Measurements from ENCODE around the gene FGFR2.
"Not testable (repeated sequence)": the region's sequence is repeated elsewhere in the genome, so short reads cannot be mapped to it uniquely, and the experiment has no call there.

Gene FGFR2

DNA sequence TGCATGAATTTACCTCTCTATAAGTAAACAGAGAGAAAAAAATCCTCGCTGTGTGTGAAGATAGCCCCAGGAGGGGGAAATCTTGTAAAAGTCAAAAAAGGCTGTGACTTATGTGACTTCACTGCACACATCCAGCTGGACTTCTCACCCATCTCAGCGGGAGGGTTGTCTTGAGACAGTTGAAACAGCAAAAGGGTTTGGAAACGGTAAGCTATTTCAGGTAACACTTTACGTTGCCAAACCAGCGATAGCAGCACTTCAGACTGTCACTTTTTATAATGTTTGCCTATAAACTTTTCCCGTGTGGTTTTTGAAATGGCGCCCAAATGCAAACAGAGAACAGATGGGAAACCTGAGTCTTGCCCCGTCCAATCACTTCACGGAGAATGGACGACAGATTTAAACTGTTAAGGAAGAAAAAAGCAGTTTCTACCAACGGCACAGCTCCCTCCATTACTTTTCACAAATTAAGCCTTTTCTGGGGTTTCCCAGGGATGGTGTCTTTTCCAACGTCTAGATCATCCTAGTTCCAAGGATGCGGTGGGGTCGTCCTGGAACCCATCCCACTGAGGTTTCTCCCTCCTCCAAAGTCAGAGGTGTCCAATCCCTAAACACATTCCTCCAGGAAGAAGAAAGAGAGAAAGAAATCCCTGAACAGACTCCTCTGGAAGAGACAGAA lies 25.2 kb downstream of the FGFR2 start:
- Histone ChIP-seq H3K4me3 (ENCODE audit: low read depth, low read length) (no peak overlapping the region), H3K27ac (ENCODE audit: low read depth, low read length) (no peak overlapping the region), H3K9ac (ENCODE audit: low read depth, low read length) (no peak overlapping the region), H3K9me3 (ENCODE audit: control insufficient read depth, insufficient read depth, low read length) (no peaks in the 10 kb centered on the region), H3K27me3 (ENCODE audit: control insufficient read depth, insufficient read depth, low read length) (no peaks in the 10 kb centered on the region), H3K4me1 (ENCODE audit: control insufficient read depth, insufficient read depth, low read length) (peaks cover 61% of the 10 kb centered on the region), H3K36me3 (ENCODE audit: control insufficient read depth, insufficient read depth, low read length) (peaks cover 16% of the 10 kb centered on the region)

DNA sequence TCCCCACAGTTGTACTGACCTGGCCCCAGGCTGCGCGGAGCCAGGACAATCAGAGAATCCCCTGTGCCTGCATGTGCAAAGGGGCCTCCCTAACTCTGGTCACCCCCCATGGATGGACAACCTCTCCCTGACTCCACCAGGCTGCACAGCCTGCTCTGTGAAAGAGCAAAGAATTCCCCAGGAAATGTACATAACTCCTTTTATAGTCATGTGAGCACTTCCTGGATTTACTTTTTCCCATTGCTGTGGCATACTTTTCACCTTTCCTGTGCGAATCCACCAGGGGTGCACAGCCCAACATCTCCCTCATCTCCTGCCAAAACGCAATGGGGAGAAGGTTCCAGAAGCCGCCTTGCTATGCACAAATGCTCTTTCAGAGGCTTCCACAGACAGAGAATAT lies 27.9 kb downstream of the FGFR2 start:
- Histone ChIP-seq H3K9me3 (ENCODE audit: control insufficient read depth, insufficient read depth, low read length) (no peaks in the 10 kb centered on the region), H3K4me3 (ENCODE audit: low read depth, low read length) (no peak overlapping the region), H3K27me3 (ENCODE audit: control insufficient read depth, insufficient read depth, low read length) (no peaks in the 10 kb centered on the region), H3K4me1 (ENCODE audit: control insufficient read depth, insufficient read depth, low read length) (peaks cover 52% of the 10 kb centered on the region), H3K36me3 (ENCODE audit: control insufficient read depth, insufficient read depth, low read length) (peaks cover 8% of the 10 kb centered on the region), H3K27ac (ENCODE audit: low read depth, low read length) (no peak overlapping the region), H3K9ac (ENCODE audit: low read depth, low read length) (no peak overlapping the region)

DNA sequence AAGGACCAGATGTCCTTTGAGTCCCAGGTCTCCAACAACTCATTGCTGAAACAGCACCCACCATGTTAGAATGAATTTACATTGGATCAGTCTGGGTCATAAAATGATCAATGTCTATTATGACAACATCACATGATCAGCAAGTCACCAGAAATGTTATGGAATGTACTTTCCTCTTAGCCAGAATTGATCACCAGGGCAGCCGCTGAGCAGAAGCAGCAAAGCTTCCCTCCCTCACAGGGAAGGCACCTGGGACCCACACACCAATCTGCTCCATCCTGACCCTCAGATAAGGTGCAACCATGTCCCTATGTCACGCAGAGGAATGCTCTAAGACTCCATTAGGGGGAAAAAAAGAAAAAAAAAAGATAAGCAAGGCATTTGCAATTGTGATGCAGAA lies 30.0 kb downstream of the FGFR2 start:
- H3K4me1 ChIP-seq (ENCODE audit: control insufficient read depth, insufficient read depth, low read length), result peaks cover 35% of the 10 kb centered on the region
- peaks cover 28% of the 10 kb centered on the region for H3K36me3 ChIP-seq (ENCODE audit: control insufficient read depth, insufficient read depth, low read length)
- no peak overlapping the region for H3K4me3 ChIP-seq (ENCODE audit: low read depth, low read length)
- no peaks in the 10 kb centered on the region for H3K9me3 ChIP-seq (ENCODE audit: control insufficient read depth, insufficient read depth, low read length)
- no peak overlapping the region for H3K9ac ChIP-seq (ENCODE audit: low read depth, low read length)
- H3K27ac ChIP-seq (ENCODE audit: low read depth, low read length), result no peak overlapping the region
- no peaks in the 10 kb centered on the region for H3K27me3 ChIP-seq (ENCODE audit: control insufficient read depth, insufficient read depth, low read length)

DNA sequence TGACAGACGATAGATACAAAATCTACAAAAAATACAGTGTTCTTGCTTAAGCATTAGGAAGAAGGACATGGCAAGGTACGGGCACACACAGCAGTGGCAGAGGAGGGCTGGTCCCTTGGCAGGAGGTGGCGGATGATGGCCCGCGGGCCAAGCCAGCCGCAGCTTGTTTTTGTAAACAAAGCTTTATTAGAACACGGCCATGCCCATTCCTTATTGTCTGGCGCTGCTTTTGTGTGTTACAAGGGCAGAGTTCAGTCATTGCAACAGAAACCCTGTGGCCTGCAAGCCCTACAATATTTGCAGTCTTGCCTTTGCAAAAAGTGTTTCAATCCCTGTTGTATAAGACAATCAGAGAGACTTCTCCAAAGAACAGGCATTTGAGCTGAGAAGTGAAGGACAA lies 30.7 kb downstream of the FGFR2 start:
- no peak overlapping the region for H3K9ac ChIP-seq (ENCODE audit: low read depth, low read length)
- H3K4me1 ChIP-seq (ENCODE audit: control insufficient read depth, insufficient read depth, low read length), result peaks cover 28% of the 10 kb centered on the region
- H3K27ac ChIP-seq (ENCODE audit: low read depth, low read length), result no peak overlapping the region
- no peaks in the 10 kb centered on the region for H3K9me3 ChIP-seq (ENCODE audit: control insufficient read depth, insufficient read depth, low read length)
- no peaks in the 10 kb centered on the region for H3K27me3 ChIP-seq (ENCODE audit: control insufficient read depth, insufficient read depth, low read length)
- no peak overlapping the region for H3K4me3 ChIP-seq (ENCODE audit: low read depth, low read length)
- H3K36me3 ChIP-seq (ENCODE audit: control insufficient read depth, insufficient read depth, low read length), result peaks cover 30% of the 10 kb centered on the region

DNA sequence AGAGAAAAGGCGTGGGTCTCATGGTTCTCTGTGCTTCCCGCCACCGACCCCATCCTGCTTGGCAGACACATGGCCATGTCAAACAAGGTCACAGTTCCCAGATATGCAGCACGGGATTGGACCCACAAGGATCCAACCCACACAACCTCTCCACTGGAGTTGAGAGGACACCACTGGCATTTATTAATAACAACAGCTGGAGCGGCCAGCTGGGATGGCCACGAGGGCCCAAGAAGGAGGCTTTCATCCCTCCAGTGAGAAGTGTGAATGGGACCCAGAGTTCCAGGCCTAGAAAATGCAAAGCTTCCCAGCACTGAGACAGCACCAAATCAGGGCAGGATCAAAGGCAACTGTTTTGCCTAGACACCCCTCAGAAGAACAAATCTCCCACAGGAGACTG lies 31.5 kb downstream of the FGFR2 start:
- H3K36me3 ChIP-seq (ENCODE audit: control insufficient read depth, insufficient read depth, low read length), result peaks cover 36% of the 10 kb centered on the region
- H3K4me3 ChIP-seq (ENCODE audit: low read depth, low read length), result no peak overlapping the region
- no peaks in the 10 kb centered on the region for H3K9me3 ChIP-seq (ENCODE audit: control insufficient read depth, insufficient read depth, low read length)

DNA sequence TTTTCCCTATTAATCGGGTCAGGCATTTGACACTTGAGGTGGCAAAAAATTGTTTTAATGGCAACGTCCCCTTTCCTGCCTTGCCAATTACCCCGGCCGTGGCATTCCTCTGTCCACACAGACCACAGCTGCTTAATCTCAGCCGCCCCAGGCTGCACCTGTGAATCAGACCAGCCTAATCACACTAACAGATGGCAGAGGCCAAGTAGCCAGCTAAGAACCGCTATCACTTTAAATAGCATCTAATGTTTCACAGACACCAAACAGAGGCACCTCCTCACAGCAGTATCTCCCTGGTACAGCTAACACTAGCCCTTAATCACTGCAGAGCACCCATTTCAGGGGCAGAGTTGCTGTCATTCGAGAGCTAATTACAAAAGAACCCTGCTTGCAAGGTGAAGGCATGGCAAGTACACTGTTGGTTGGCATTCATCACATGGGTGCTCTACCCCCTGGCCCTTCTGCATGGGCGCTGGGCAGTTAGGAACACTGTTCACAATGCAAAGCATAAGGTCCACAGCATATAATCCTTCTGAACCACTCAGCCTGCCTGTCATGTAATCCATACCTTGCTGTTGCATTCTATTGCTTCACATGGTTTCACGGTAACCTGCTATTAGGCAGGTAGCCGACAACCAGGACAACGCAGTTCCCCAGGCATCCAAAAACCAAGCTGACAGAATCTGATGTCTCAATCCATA lies 38.8 kb downstream of the FGFR2 start:
- Histone ChIP-seq H3K4me1 (ENCODE audit: control insufficient read depth, insufficient read depth, low read length) (peaks cover 18% of the 10 kb centered on the region; the same call in 1 of the 2 replicates), H3K27ac (ENCODE audit: low read depth, low read length) (no peak overlapping the region), H3K9ac (ENCODE audit: low read depth, low read length) (no peak overlapping the region), H3K9me3 (ENCODE audit: control insufficient read depth, insufficient read depth, low read length) (no peaks in the 10 kb centered on the region), H3K4me3 (ENCODE audit: low read depth, low read length) (no peak overlapping the region), H3K27me3 (ENCODE audit: control insufficient read depth, insufficient read depth, low read length) (no peaks in the 10 kb centered on the region), H3K36me3 (ENCODE audit: control insufficient read depth, insufficient read depth, low read length) (peaks cover 31% of the 10 kb centered on the region)

More for the DNA sequence above, 31.5 kb downstream of the FGFR2 start:
- no peaks in the 10 kb centered on the region for H3K27me3 ChIP-seq (ENCODE audit: control insufficient read depth, insufficient read depth, low read length)
- H3K4me1 ChIP-seq (ENCODE audit: control insufficient read depth, insufficient read depth, low read length), result peaks cover 27% of the 10 kb centered on the region
- no peak overlapping the region for H3K9ac ChIP-seq (ENCODE audit: low read depth, low read length)
- H3K27ac ChIP-seq (ENCODE audit: low read depth, low read length), result no peak overlapping the region

DNA sequence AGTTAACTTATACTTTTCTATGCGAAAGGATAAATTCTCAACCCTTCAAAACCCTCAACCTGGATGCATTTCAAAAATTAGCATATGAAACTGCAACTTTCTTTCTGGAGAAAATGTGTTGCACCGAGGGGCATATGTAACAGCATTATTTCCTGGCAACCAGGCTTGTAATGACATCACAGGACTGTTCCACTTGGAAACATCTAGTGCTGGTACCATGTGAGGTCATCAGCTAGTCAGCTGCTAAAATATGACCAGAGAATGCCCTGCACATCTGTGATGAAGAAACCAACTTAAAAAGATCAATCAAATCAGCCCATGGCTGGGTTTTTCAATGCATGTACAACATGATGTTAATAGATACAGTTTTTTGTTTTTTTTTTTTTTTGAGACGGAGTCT lies 40.0 kb downstream of the FGFR2 start:
- H3K27ac ChIP-seq (ENCODE audit: low read depth, low read length), result no peak overlapping the region
- H3K36me3 ChIP-seq (ENCODE audit: control insufficient read depth, insufficient read depth, low read length), result peaks cover 19% of the 10 kb centered on the region
- peaks cover 27% of the 10 kb centered on the region for H3K4me1 ChIP-seq (ENCODE audit: control insufficient read depth, insufficient read depth, low read length)
- no peaks in the 10 kb centered on the region for H3K9me3 ChIP-seq (ENCODE audit: control insufficient read depth, insufficient read depth, low read length)
- H3K4me3 ChIP-seq (ENCODE audit: low read depth, low read length), result no peak overlapping the region
- H3K9ac ChIP-seq (ENCODE audit: low read depth, low read length), result no peak overlapping the region
- H3K27me3 ChIP-seq (ENCODE audit: control insufficient read depth, insufficient read depth, low read length), result no peaks in the 10 kb centered on the region

DNA sequence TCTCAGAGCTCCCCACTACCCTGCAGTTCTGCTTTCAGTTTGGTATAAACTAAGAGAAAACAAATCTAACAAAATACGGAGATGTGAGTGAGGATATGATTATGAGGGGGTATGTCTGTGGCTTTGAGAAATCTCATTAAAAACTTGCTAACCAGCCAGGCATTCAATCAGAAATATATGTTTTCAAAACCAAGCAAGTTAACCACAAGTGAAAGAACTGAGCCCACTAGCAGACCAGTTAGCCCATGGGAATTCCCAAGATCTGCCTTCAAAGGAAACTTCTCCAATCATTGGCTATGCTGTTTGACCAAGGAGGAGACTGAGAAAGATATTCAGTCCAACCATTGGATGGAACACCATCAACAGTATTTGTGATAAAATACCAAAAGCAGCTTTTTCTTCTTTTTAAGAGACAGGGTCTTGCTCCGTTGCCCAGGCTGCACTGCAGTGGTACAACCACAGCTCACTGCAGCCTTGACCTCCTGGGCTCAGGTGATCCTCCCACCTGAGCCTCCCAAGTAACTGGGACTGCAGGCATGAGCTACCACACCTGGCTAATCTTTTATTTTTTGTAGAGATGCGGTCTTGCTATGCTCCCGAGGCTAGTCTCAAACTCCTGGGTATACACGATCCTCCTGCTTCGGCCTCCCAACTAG lies 41.2 kb downstream of the FGFR2 start:
- H3K27ac ChIP-seq (ENCODE audit: low read depth, low read length), result no peak overlapping the region
- H3K36me3 ChIP-seq (ENCODE audit: control insufficient read depth, insufficient read depth, low read length), result peaks cover 18% of the 10 kb centered on the region; the same call in 1 of the 2 replicates
- no peaks in the 10 kb centered on the region for H3K27me3 ChIP-seq (ENCODE audit: control insufficient read depth, insufficient read depth, low read length)
- H3K4me3 ChIP-seq (ENCODE audit: low read depth, low read length), result no peak overlapping the region
- peaks cover 39% of the 10 kb centered on the region for H3K4me1 ChIP-seq (ENCODE audit: control insufficient read depth, insufficient read depth, low read length)
- H3K9me3 ChIP-seq (ENCODE audit: control insufficient read depth, insufficient read depth, low read length), result no peaks in the 10 kb centered on the region
- no peak overlapping the region for H3K9ac ChIP-seq (ENCODE audit: low read depth, low read length)

DNA sequence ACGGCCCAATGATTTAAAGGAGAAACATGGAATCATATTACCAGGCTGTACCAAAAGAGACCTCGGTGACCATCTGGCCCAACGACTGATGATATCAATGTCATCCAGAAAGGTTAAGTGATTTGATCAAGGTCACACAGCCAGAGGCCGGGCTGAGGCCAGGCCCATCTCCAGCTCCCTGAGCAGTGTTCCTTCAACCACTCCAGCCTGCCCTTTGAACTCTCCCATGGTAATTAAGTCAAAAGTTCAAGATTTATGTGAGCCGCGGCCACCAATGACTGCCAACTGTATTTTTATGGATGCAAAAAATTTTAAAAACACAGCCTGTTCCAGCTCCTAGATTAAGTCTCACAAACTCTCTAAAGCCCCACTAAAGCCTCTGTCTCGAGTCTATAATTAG lies 41.8 kb downstream of the FGFR2 start:
- peaks cover 39% of the 10 kb centered on the region for H3K4me1 ChIP-seq (ENCODE audit: control insufficient read depth, insufficient read depth, low read length)

DNA sequence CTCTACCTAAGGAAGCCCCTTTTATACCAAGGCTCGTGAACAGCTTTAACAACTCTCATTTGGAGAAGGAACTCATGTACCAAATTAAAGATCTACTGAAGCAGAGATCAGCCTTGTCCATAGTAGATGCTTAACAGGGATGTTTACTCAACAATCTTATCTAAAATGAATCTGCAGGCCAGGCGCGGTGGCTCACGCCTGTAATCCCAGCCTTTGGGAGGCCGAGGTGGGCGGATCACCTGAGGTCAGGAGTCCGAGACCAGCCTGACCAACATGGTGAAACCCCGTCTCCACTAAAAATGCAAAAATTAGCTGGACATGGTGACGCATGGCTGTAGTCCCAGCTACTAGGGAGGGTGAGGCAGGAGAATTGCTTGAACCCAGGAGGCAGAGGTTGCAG lies 43.3 kb downstream of the FGFR2 start:
- H3K36me3 ChIP-seq (ENCODE audit: control insufficient read depth, insufficient read depth, low read length), result peaks cover 31% of the 10 kb centered on the region
- H3K4me3 ChIP-seq (ENCODE audit: low read depth, low read length); H3K27me3 ChIP-seq (ENCODE audit: control insufficient read depth, insufficient read depth, low read length); H3K9ac ChIP-seq (ENCODE audit: low read depth, low read length); H3K9me3 ChIP-seq (ENCODE audit: control insufficient read depth, insufficient read depth, low read length): not testable (repeated sequence)
- peak overlapping the region; percentile 10 for H3K27ac ChIP-seq (ENCODE audit: low read depth, low read length)
- H3K4me1 ChIP-seq (ENCODE audit: control insufficient read depth, insufficient read depth, low read length), result peaks cover 39% of the 10 kb centered on the region

More for the DNA sequence above, 41.8 kb downstream of the FGFR2 start:
- Histone ChIP-seq H3K36me3 (ENCODE audit: control insufficient read depth, insufficient read depth, low read length) (peaks cover 16% of the 10 kb centered on the region), H3K9me3 (ENCODE audit: control insufficient read depth, insufficient read depth, low read length) (no peaks in the 10 kb centered on the region), H3K27ac (ENCODE audit: low read depth, low read length) (no peak overlapping the region), H3K9ac (ENCODE audit: low read depth, low read length) (no peak overlapping the region), H3K4me3 (ENCODE audit: low read depth, low read length) (no peak overlapping the region), H3K27me3 (ENCODE audit: control insufficient read depth, insufficient read depth, low read length) (no peaks in the 10 kb centered on the region)

Data from HUES48 (cell line).